GM12875 (cell line): ENCODE results near the gene TLCD3B.

Source experiments
- H3K4me3 ChIP-seq: one replicate; pipeline ENCODE4 v1.5.1; 2011; ENCODE audit warnings: low read depth, low read length, control low read depth
- TF ChIP-seq, protein P1 (sequence below): IDR thresholded peaks from 2 replicates; pipeline ENCODE4 v1.5.1; 2011; ENCODE audit warnings: low read depth, mild to moderate bottlenecking, control low read depth, inconsistent platforms, low read length, moderate library complexity, borderline replicate concordance; ENCODE audit not compliant: insufficient read depth

The TLCD3B gene

DNA sequence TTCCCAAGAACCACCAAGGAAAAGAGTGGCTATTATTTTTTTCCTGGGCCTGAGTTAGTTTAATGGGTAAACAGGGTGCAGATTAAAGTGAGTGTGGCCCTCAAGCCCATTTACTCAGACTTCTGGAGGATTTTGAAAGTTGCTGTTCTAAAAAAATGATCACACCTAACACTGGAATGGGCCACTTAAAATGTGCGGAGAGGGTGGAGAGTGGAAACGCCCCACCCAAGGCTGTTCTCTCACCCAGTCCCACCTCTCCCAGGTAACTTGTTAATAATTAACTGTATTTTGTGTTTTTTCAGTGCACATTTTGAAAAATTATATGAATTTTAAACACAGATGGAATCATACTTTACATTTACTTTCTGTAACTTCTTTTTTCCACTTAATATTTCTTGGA, 41.0 kb downstream of the TLCD3B start:
- TF ChIP-seq, protein P1, sequence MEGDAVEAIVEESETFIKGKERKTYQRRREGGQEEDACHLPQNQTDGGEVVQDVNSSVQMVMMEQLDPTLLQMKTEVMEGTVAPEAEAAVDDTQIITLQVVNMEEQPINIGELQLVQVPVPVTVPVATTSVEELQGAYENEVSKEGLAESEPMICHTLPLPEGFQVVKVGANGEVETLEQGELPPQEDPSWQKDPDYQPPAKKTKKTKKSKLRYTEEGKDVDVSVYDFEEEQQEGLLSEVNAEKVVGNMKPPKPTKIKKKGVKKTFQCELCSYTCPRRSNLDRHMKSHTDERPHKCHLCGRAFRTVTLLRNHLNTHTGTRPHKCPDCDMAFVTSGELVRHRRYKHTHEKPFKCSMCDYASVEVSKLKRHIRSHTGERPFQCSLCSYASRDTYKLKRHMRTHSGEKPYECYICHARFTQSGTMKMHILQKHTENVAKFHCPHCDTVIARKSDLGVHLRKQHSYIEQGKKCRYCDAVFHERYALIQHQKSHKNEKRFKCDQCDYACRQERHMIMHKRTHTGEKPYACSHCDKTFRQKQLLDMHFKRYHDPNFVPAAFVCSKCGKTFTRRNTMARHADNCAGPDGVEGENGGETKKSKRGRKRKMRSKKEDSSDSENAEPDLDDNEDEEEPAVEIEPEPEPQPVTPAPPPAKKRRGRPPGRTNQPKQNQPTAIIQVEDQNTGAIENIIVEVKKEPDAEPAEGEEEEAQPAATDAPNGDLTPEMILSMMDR = no peak
- H3K4me3 ChIP-seq = no peak overlapping the region

DNA sequence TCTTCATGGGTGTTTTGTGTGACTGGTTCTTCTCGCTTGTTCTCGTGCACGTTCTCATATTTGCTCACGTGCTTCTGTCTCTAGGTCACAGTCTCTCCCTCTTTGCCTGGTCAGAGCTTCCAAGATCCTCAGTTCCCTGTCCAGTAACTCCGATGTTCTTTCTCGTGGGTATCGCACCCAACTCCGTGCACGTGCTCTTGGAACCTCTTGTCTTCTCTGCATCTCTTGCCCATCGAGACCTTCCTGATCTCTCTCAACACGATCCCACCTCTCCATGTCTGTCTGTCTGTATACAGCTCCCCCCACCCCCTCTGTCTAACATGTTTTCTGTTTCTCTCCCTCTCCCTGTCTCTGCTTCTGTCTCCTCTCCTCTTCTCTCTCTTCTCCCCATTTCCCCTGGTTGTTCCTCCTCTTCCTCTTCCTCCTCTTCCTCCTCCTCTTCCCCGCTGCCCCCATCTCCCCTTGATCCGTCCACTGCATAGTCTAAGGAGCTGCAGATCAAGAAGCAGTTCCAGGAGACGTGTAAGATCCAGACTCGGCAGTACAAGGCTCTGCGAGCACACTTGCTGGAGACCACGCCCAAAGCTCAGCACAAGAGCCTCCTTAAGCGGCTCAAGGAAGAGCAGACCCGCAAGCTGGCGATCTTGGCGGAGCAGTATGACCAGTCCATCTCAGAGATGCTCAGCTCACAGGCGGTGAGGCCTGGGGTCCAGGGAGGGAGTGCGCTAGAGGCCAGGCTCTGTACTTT, 41.8 kb downstream of the TLCD3B start:
- TF ChIP-seq, protein P1 = no peak
- H3K4me3 ChIP-seq = no peak overlapping the region

DNA sequence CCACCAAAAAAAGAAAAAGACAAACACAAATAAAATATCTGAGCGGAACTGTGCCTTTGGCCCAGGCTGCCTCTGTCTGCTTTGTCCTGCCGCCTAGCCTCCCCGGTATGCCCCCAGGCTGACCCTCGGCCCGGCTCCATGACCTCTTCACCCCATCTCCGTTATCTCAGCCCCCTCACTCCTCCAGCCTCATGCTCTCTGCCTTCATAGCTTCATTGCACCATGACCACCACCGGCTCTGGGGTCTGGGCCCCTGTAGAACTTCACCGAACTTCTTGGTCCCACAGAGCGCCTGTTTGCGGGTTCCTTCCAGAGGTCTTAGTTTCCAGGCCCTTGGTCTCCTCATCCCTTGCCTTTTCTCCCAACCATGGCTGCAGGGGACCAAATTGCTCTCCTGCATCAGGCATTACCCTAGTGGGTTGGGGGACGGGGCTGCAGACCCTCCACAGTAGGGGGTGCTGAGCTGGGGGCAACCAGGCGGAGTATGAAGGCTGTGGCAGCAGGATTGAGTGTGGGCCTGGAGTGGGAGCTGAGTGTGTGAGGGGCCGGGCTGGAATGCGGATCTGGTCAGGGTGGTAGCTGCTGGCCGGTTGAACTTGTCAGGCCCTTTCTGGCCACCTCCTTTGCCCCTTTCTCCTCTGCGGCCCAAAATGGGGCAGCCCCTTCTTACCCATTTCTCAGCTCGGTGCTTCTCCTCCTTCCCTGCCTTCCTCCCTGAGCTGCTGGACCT, 42.6 kb downstream of the TLCD3B start:
- TF ChIP-seq, protein P1 = no peak
- H3K4me3 ChIP-seq = no peak overlapping the region

DNA sequence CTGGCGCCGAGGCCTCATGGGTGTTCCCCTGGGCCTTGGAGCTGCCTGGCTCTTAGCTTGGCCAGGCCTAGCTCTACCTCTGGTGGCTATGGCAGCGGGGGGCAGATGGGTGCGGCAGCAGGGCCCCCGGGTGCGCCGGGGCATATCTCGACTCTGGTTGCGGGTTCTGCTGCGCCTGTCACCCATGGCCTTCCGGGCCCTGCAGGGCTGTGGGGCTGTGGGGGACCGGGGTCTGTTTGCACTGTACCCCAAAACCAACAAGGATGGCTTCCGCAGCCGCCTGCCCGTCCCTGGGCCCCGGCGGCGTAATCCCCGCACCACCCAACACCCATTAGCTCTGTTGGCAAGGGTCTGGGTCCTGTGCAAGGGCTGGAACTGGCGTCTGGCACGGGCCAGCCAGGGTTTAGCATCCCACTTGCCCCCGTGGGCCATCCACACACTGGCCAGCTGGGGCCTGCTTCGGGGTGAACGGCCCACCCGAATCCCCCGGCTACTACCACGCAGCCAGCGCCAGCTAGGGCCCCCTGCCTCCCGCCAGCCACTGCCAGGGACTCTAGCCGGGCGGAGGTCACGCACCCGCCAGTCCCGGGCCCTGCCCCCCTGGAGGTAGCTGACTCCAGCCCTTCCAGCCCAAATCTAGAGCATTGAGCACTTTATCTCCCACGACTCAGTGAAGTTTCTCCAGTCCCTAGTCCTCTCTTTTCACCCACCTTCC, 43.5 kb downstream of the TLCD3B start:
- TF ChIP-seq, protein P1 = no peak
- no peak overlapping the region for H3K4me3 ChIP-seq

DNA sequence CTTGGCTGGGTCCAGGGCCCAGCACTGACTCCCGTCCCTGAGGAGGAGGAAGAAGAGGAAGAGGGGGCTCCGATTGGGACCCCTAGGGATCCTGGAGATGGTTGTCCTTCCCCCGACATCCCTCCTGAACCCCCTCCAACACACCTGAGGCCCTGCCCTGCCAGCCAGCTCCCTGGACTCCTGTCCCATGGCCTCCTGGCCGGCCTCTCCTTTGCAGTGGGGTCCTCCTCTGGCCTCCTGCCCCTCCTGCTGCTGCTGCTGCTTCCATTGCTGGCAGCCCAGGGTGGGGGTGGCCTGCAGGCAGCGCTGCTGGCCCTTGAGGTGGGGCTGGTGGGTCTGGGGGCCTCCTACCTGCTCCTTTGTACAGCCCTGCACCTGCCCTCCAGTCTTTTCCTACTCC, 44.1 kb downstream of the TLCD3B start:
- no peak overlapping the region for H3K4me3 ChIP-seq
- TF ChIP-seq, protein P1 = no peak

DNA sequence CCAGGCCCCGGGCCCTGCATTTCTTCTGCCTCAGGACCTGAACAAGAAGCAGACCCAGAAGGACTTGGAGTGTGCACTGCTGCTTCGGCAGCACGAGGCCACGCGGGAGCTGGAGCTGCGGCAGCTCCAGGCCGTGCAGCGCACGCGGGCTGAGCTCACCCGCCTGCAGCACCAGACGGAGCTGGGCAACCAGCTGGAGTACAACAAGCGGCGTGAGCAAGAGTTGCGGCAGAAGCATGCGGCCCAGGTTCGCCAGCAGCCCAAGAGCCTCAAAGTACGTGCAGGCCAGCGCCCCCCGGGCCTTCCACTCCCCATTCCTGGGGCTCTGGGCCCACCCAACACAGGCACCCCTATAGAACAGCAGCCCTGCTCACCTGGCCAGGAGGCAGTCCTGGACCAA, 44.8 kb downstream of the TLCD3B start:
- TF ChIP-seq, protein P1 = no peak
- no peak overlapping the region for H3K4me3 ChIP-seq
